HepG2 (cell line): ENCODE measurements around the gene VWC2L. TPM values are rescaled to one million over a fixed set of nuclear protein-coding genes. Genes with fewer than 3 reads are reported as not detected.
A peak's percentile ranks its signal among the peaks of the same experiment; 100 is the strongest.

Experiments used
- AHR ChIP-seq: IDR thresholded peaks from 2 replicates; pipeline ENCODE4 v1.6.1; 2018; ENCODE audit warnings: missing genetic modification reagents, missing compliant biosample characterization
- BORCS8-MEF2B ChIP-seq: sonication (generic); formaldehyde crosslinking; IDR thresholded peaks from 2 replicates; pipeline ENCODE4 v1.8.0; 2022; ENCODE audit warnings: mild to moderate bottlenecking, missing genetic modification reagents
- GATA4 ChIP-seq: sonication (generic); IDR thresholded peaks from 2 replicates; pipeline ENCODE4 v1.6.1; 2016; ENCODE audit warnings: antibody characterized with exemption, low read depth, borderline replicate concordance
- HMG20A ChIP-seq: IDR thresholded peaks from 2 replicates; pipeline ENCODE4 v1.6.1; 2016; ENCODE audit warnings: borderline replicate concordance
- HOXA9 ChIP-seq: sonication (generic); formaldehyde crosslinking; IDR thresholded peaks from 2 replicates; pipeline ENCODE4 v1.8.1; 2022; ENCODE audit warnings: missing genetic modification reagents, mild to moderate bottlenecking, moderate library complexity, borderline replicate concordance
- KLF16 ChIP-seq, 2 experiments: sonication (generic) in 1 of 2; formaldehyde crosslinking in 1 of 2; IDR thresholded peaks; 2 replicates each; pipeline versions ENCODE4 v1.6.1 to v1.8.0; 2016 to 2023; ENCODE audit warnings: missing genetic modification reagents in 2 of 2, missing compliant biosample characterization in 1 of 2
- PHB2 ChIP-seq: fragments of 450-650 bp; IDR thresholded peaks from 2 replicates; pipeline ENCODE4 v1.6.1; 2018; ENCODE audit not compliant: partially characterized antibody
- RFXAP ChIP-seq: sonication (generic); formaldehyde crosslinking; IDR thresholded peaks from 2 replicates; pipeline ENCODE4 v1.4.0; 2020; ENCODE audit warnings: missing genetic modification reagents, borderline replicate concordance
- SOX5 ChIP-seq: IDR thresholded peaks from 2 replicates; pipeline ENCODE4 v1.6.1; 2016; ENCODE audit warnings: borderline replicate concordance
- TGIF2 ChIP-seq: IDR thresholded peaks from 2 replicates; pipeline ENCODE4 v1.6.1; 2016; ENCODE audit warnings: control low read depth, missing compliant biosample characterization
- WIZ ChIP-seq: sonication (generic); formaldehyde crosslinking; IDR thresholded peaks from 2 replicates; pipeline ENCODE4 v1.5.1; 2020; ENCODE audit warnings: mild to moderate bottlenecking, missing genetic modification reagents
- ZBTB20 ChIP-seq: sonication (generic); formaldehyde crosslinking; IDR thresholded peaks from 2 replicates; pipeline ENCODE4 v1.8.1; 2023; ENCODE audit warnings: missing genetic modification reagents, low read depth, mild to moderate bottlenecking, borderline replicate concordance
- ZFP1 ChIP-seq: IDR thresholded peaks from 2 replicates; pipeline ENCODE4 v1.6.1; 2016
- ZFP41 ChIP-seq: sonication (generic); formaldehyde crosslinking; IDR thresholded peaks from 2 replicates; pipeline ENCODE4 v1.4.0; 2020; ENCODE audit warnings: mild to moderate bottlenecking, missing genetic modification reagents, borderline replicate concordance
- ZNF138 ChIP-seq: sonication (generic); formaldehyde crosslinking; IDR thresholded peaks from 2 replicates; pipeline ENCODE4 v1.5.0; 2020; ENCODE audit warnings: mild to moderate bottlenecking, low read depth, missing genetic modification reagents
- ZNF501 ChIP-seq: sonication (generic); formaldehyde crosslinking; IDR thresholded peaks from 2 replicates; pipeline ENCODE4 v1.5.1; 2020; ENCODE audit warnings: mild to moderate bottlenecking, moderate library complexity, missing genetic modification reagents
- ZNF547 ChIP-seq: sonication (generic); formaldehyde crosslinking; IDR thresholded peaks from 2 replicates; pipeline ENCODE4 v1.5.1; 2020; ENCODE audit warnings: mild to moderate bottlenecking, missing genetic modification reagents
- ZNF780A ChIP-seq: sonication (generic); formaldehyde crosslinking; IDR thresholded peaks from 2 replicates; pipeline ENCODE4 v1.8.0; 2022; ENCODE audit warnings: mild to moderate bottlenecking, missing genetic modification reagents, moderate library complexity
- polyA plus RNA-seq, 8 experiments: library from polyadenylated mRNA; depleted of rRNA in 3 of 8; stranded (reverse) in 7 of 8; unstranded in 1 of 8; fragments of >200 nt; fragmentation: Illumina TruSeq in 4 of 8; extraction: Trizol in 4 of 8; gene quantifications; 2 replicates each; pipeline versions ENCODE4 v1.2.1 to v1.2.3, GENCODE V29; 2011 to 2016; ENCODE audit warnings: low read depth in 4 of 8, missing spikeins in 1 of 8, mixed read lengths in 1 of 8; ENCODE audit not compliant: insufficient read depth in 1 of 8
- total RNA-seq, 5 experiments: library from RNA; depleted of rRNA; stranded (reverse); fragments of >200 nt; fragmentation: Illumina TruSeq; extraction: Trizol; gene quantifications; 2 replicates each; pipeline ENCODE4 v1.2.3, GENCODE V29; 2016; ENCODE audit warnings: low read depth in 1 of 5
- TF ChIP-seq, protein P1 (sequence below): sonication (generic); formaldehyde crosslinking; IDR thresholded peaks from 2 replicates; pipeline ENCODE4 v1.4.0; 2020; ENCODE audit warnings: missing genetic modification reagents
- TF ChIP-seq, protein P2 (sequence below): sonication (generic); formaldehyde crosslinking; IDR thresholded peaks from 2 replicates; pipeline ENCODE4 v1.5.0; 2020; ENCODE audit warnings: missing genetic modification reagents
- TF ChIP-seq, protein P3 (sequence below): sonication (generic); formaldehyde crosslinking; IDR thresholded peaks from 2 replicates; pipeline ENCODE4 v1.4.0; 2020; ENCODE audit warnings: low read depth, missing genetic modification reagents

Gene VWC2L
- total and polyA plus RNA-seq, 2 of the 13 experiments (the other 11 are each of a cell fraction or from before 2014, with no cell fraction given), result not detected

DNA sequence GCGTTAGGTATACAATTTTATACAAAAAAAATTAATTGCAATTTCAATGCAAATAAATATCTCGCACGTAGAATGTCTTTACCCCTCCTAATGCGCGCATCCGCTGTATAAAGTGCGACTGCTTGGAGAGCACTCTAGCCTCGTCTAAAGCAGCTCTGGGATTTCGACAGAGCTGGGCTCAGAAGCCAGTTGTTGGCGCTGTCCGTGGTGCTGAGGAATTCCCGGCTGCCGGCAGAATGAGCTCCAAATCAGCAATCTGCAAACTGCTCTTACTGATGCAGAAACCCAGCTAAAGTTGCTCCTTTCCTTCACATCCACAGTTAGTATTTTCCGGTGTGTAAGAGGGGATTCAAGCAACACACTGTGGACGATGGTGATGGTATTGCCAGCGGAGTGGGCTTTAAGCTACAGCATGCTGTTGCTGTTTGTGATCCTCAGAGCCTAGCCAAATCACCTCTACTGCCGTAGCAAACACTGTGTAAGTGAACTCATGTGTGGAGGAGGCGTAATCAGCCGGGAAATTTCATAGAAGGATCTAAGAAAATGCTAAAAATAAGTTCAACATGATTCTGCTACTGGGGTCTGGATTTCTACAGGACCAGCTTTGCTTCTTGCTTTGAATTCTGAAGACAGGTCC, at the start of gene VWC2L (continued):
- TF ChIP-seq, protein P1, sequence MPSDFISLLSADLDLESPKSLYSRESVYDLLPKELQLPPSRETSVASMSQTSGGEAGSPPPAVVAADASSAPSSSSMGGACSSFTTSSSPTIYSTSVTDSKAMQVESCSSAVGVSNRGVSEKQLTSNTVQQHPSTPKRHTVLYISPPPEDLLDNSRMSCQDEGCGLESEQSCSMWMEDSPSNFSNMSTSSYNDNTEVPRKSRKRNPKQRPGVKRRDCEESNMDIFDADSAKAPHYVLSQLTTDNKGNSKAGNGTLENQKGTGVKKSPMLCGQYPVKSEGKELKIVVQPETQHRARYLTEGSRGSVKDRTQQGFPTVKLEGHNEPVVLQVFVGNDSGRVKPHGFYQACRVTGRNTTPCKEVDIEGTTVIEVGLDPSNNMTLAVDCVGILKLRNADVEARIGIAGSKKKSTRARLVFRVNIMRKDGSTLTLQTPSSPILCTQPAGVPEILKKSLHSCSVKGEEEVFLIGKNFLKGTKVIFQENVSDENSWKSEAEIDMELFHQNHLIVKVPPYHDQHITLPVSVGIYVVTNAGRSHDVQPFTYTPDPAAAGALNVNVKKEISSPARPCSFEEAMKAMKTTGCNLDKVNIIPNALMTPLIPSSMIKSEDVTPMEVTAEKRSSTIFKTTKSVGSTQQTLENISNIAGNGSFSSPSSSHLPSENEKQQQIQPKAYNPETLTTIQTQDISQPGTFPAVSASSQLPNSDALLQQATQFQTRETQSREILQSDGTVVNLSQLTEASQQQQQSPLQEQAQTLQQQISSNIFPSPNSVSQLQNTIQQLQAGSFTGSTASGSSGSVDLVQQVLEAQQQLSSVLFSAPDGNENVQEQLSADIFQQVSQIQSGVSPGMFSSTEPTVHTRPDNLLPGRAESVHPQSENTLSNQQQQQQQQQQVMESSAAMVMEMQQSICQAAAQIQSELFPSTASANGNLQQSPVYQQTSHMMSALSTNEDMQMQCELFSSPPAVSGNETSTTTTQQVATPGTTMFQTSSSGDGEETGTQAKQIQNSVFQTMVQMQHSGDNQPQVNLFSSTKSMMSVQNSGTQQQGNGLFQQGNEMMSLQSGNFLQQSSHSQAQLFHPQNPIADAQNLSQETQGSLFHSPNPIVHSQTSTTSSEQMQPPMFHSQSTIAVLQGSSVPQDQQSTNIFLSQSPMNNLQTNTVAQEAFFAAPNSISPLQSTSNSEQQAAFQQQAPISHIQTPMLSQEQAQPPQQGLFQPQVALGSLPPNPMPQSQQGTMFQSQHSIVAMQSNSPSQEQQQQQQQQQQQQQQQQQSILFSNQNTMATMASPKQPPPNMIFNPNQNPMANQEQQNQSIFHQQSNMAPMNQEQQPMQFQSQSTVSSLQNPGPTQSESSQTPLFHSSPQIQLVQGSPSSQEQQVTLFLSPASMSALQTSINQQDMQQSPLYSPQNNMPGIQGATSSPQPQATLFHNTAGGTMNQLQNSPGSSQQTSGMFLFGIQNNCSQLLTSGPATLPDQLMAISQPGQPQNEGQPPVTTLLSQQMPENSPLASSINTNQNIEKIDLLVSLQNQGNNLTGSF (CRISPR knock-in tag), result peak; percentile 96
- TF ChIP-seq RFXAP, result peak; percentile 72; the same call in 1 of the 2 replicates
- TF ChIP-seq ZFP1 (CRISPR knock-in tag), result no peak; the same call in 1 of the 2 replicates
- TF ChIP-seq ZNF547 (CRISPR knock-in tag), result no peak
- TF ChIP-seq GATA4, result no peak
- peak; percentile 86 for TF ChIP-seq ZNF501 (CRISPR knock-in tag)
- TF ChIP-seq PHB2, result no peak
- TF ChIP-seq ZNF780A (CRISPR knock-in tag), result peak; percentile 57; the same call in 1 of the 2 replicates
- TF ChIP-seq ZFP41 (CRISPR knock-in tag), result no peak
- TF ChIP-seq, protein P2, sequence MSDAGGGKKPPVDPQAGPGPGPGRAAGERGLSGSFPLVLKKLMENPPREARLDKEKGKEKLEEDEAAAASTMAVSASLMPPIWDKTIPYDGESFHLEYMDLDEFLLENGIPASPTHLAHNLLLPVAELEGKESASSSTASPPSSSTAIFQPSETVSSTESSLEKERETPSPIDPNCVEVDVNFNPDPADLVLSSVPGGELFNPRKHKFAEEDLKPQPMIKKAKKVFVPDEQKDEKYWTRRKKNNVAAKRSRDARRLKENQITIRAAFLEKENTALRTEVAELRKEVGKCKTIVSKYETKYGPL (CRISPR knock-in tag), result peak; percentile 89
- TF ChIP-seq ZBTB20, result peak; percentile 88; the same call in 1 of the 2 replicates
- TF ChIP-seq AHR, result 0 out of 2 replicates have a peak, but pooled peaks have one; percentile 98
- TF ChIP-seq WIZ (CRISPR knock-in tag), result peak; percentile 99
- peak in 1 of 2 experiments; percentile 98; a peak in 2 of 4 replicates for TF ChIP-seq KLF16 (CRISPR knock-in tag; IDR thresholded peaks at IDR 0.05)
- TF ChIP-seq ZNF138 (CRISPR knock-in tag), result no peak
- 0 out of 2 replicates have a peak, but pooled peaks have one; percentile 46 for TF ChIP-seq HMG20A (CRISPR knock-in tag)
- TF ChIP-seq BORCS8-MEF2B (CRISPR knock-in tag), result peak; percentile 99
- TF ChIP-seq, protein P3, sequence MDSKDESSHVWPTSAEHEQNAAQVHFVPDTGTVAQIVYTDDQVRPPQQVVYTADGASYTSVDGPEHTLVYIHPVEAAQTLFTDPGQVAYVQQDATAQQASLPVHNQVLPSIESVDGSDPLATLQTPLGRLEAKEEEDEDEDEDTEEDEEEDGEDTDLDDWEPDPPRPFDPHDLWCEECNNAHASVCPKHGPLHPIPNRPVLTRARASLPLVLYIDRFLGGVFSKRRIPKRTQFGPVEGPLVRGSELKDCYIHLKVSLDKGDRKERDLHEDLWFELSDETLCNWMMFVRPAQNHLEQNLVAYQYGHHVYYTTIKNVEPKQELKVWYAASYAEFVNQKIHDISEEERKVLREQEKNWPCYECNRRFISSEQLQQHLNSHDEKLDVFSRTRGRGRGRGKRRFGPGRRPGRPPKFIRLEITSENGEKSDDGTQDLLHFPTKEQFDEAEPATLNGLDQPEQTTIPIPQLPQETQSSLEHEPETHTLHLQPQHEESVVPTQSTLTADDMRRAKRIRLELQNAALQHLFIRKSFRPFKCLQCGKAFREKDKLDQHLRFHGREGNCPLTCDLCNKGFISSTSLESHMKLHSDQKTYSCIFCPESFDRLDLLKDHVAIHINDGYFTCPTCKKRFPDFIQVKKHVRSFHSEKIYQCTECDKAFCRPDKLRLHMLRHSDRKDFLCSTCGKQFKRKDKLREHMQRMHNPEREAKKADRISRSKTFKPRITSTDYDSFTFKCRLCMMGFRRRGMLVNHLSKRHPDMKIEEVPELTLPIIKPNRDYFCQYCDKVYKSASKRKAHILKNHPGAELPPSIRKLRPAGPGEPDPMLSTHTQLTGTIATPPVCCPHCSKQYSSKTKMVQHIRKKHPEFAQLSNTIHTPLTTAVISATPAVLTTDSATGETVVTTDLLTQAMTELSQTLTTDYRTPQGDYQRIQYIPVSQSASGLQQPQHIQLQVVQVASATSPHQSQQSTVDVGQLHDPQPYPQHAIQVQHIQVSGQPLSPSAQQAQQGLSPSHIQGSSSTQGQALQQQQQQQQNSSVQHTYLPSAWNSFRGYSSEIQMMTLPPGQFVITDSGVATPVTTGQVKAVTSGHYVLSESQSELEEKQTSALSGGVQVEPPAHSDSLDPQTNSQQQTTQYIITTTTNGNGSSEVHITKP (CRISPR knock-in tag), result peak; percentile 78
- TF ChIP-seq TGIF2 (CRISPR knock-in tag), result peak; percentile 90
- TF ChIP-seq SOX5 (CRISPR knock-in tag), result peak; percentile 58; the same call in 1 of the 2 replicates
- peak; percentile 76; the same call in 1 of the 2 replicates for TF ChIP-seq HOXA9 (CRISPR knock-in tag)
